ENCODE data around the gene TPGS2.

The TPGS2 gene

GRCh38 chr18:36770315-36770946 is 58.4 kb downstream of the TPGS2 start:
- Histone ChIP-seq H3K4me1 (ENCODE audit: insufficient read depth, low read length, poor library complexity, severe bottlenecking) (peaks cover 37% of the 10 kb centered on the region), H3K9ac (ENCODE audit: low read depth, low read length, poor library complexity, severe bottlenecking) (peak overlapping the region; percentile 9), H3K79me2 (ENCODE audit: insufficient read depth, low read length) (no peaks in the 10 kb centered on the region), H3K4me3 (ENCODE audit: low read length, poor library complexity, severe bottlenecking) (peak overlapping the region; percentile 29), H3K27me3 (ENCODE audit: insufficient read depth, low read length, poor library complexity, severe bottlenecking) (no peaks in the 10 kb centered on the region), H3K36me3 (ENCODE audit: insufficient read depth, low read length) (no peaks in the 10 kb centered on the region), H2AFZ (ENCODE audit: low read length) (no peak overlapping the region), H4K20me1 (ENCODE audit: insufficient read depth, low read length, poor library complexity, severe bottlenecking) (no peaks in the 10 kb centered on the region), H3K9me2 (replicated peaks; ENCODE audit: low read depth, low read length) (no peaks in the 10 kb centered on the region), H3K9me3 (ENCODE audit: insufficient read depth, low read depth, low read length) (no peaks in the 10 kb centered on the region), H3K4me2 (ENCODE audit: low read depth, low read length, poor library complexity, severe bottlenecking) (peak overlapping the region; percentile 57), H3F3A (ENCODE audit: low read depth) (0 out of 2 replicates have a peak, but pooled peaks cover 5% of the 10 kb centered on the region)
- no peak for TF ChIP-seq EZH2phosphoT487 (IDR thresholded peaks at IDR 0.05; ENCODE audit: borderline replicate concordance)
- TF ChIP-seq, protein P1, sequence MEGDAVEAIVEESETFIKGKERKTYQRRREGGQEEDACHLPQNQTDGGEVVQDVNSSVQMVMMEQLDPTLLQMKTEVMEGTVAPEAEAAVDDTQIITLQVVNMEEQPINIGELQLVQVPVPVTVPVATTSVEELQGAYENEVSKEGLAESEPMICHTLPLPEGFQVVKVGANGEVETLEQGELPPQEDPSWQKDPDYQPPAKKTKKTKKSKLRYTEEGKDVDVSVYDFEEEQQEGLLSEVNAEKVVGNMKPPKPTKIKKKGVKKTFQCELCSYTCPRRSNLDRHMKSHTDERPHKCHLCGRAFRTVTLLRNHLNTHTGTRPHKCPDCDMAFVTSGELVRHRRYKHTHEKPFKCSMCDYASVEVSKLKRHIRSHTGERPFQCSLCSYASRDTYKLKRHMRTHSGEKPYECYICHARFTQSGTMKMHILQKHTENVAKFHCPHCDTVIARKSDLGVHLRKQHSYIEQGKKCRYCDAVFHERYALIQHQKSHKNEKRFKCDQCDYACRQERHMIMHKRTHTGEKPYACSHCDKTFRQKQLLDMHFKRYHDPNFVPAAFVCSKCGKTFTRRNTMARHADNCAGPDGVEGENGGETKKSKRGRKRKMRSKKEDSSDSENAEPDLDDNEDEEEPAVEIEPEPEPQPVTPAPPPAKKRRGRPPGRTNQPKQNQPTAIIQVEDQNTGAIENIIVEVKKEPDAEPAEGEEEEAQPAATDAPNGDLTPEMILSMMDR (conservative IDR thresholded peaks at IDR 0.05; ENCODE audit: low read length): no peak

GRCh38 chr18:36769611-36770314 is 59.0 kb downstream of the TPGS2 start:
- Histone ChIP-seq H3K4me3 (ENCODE audit: low read length, poor library complexity, severe bottlenecking) (no peak overlapping the region), H3K4me2 (ENCODE audit: low read depth, low read length, poor library complexity, severe bottlenecking) (no peak overlapping the region), H3K36me3 (ENCODE audit: insufficient read depth, low read length) (no peaks in the 10 kb centered on the region), H3K4me1 (ENCODE audit: insufficient read depth, low read length, poor library complexity, severe bottlenecking) (peaks cover 37% of the 10 kb centered on the region), H3K79me2 (ENCODE audit: insufficient read depth, low read length) (no peaks in the 10 kb centered on the region), H4K20me1 (ENCODE audit: insufficient read depth, low read length, poor library complexity, severe bottlenecking) (no peaks in the 10 kb centered on the region), H3K27me3 (ENCODE audit: insufficient read depth, low read length, poor library complexity, severe bottlenecking) (no peaks in the 10 kb centered on the region), H2AFZ (ENCODE audit: low read length) (no peak overlapping the region), H3K9ac (ENCODE audit: low read depth, low read length, poor library complexity, severe bottlenecking) (no peak overlapping the region), H3K9me3 (ENCODE audit: insufficient read depth, low read depth, low read length) (no peaks in the 10 kb centered on the region), H3K9me2 (replicated peaks; ENCODE audit: low read depth, low read length) (no peaks in the 10 kb centered on the region), H3F3A (ENCODE audit: low read depth) (0 out of 2 replicates have a peak, but pooled peaks cover 5% of the 10 kb centered on the region)
- TF ChIP-seq EZH2phosphoT487 (IDR thresholded peaks at IDR 0.05; ENCODE audit: borderline replicate concordance): no peak
- TF ChIP-seq, protein P1 (conservative IDR thresholded peaks at IDR 0.05; ENCODE audit: low read length): peak; percentile 73

DNA sequence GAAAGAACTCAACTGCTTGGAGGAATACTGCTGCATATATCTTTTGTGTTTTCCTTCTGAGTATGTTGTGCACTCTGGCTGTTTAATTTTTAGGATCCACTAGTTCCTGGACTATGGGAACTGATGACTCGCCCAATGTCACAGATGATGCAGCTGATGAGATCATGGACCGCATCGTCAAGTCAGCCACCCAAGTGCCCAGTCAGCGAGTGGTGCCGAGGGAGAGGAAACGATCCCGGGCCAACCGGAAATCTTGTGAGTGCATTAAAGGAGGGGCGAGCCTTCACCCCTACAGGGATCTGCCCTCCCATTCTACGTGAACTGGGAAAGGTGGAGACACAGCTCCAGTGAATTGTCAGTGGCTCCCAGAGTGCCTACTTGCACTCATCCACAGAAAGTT is 59.6 kb downstream of the TPGS2 start:
- Histone ChIP-seq H2AFZ (ENCODE audit: low read length) (no peak overlapping the region), H3F3A (ENCODE audit: low read depth) (0 out of 2 replicates have a peak, but pooled peaks cover 5% of the 10 kb centered on the region), H3K4me1 (ENCODE audit: insufficient read depth, low read length, poor library complexity, severe bottlenecking) (peaks cover 31% of the 10 kb centered on the region), H3K36me3 (ENCODE audit: insufficient read depth, low read length) (no peaks in the 10 kb centered on the region), H3K9me3 (ENCODE audit: insufficient read depth, low read depth, low read length) (no peaks in the 10 kb centered on the region), H4K20me1 (ENCODE audit: insufficient read depth, low read length, poor library complexity, severe bottlenecking) (no peaks in the 10 kb centered on the region), H3K27me3 (ENCODE audit: insufficient read depth, low read length, poor library complexity, severe bottlenecking) (no peaks in the 10 kb centered on the region), H3K9me2 (replicated peaks; ENCODE audit: low read depth, low read length) (no peaks in the 10 kb centered on the region), H3K9ac (ENCODE audit: low read depth, low read length, poor library complexity, severe bottlenecking) (no peak overlapping the region), H3K79me2 (ENCODE audit: insufficient read depth, low read length) (no peaks in the 10 kb centered on the region), H3K4me2 (ENCODE audit: low read depth, low read length, poor library complexity, severe bottlenecking) (no peak overlapping the region), H3K4me3 (ENCODE audit: low read length, poor library complexity, severe bottlenecking) (no peak overlapping the region)
- TF ChIP-seq EZH2phosphoT487 (IDR thresholded peaks at IDR 0.05; ENCODE audit: borderline replicate concordance): no peak
- TF ChIP-seq, protein P1 (conservative IDR thresholded peaks at IDR 0.05; ENCODE audit: low read length): no peak
